Pons (tissue), 1 donor: ENCODE measurements around the gene ADD1.

Experiments used
- DNase-seq: peaks from one replicate; pipeline ENCODE4 v3.0.0-alpha.2; 2016; ENCODE audit warnings: low spot score

Gene ADD1

GRCh38 chr4:2963966-2964471 is 120.4 kb downstream of the ADD1 start:
- no peak for DNase-seq

DNA sequence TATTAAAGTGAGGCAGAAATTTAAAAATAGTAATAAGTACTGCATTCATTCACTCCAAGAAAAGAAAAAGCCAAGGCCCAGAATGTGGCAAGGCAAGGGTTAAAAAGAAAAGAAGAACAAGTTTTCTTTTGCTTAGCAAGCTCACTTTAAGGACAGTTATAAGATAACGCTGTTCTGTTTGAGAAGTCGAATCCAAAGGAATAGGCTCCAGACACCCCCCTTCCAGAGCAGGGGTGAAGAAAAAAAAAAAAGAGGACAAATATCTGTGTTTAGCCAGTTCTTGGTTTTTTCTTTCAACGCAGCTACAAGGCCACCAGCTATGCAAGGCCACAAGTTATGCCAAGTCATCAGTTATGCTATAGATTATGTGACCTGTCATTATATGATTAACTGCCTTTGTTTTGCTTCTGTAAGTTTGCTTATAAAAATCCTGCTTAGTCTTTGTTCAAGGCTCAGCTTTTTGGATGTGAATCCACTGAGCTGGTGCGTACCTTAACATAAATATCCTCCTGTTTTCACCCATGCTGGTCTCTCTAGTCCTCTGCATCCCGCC is 121.1 kb downstream of the ADD1 start:
- no peak for DNase-seq

- DNase-seq, result no peak
These were observed 121.6 kb downstream of the ADD1 start for GRCh38 chr4:2965262-2965661.

- no peak for DNase-seq
These were observed 124.7 kb downstream of the ADD1 start for GRCh38 chr4:2968381-2968780.

GRCh38 chr4:2971275-2971674 is 127.6 kb downstream of the ADD1 start:
- DNase-seq, result no peak

DNA sequence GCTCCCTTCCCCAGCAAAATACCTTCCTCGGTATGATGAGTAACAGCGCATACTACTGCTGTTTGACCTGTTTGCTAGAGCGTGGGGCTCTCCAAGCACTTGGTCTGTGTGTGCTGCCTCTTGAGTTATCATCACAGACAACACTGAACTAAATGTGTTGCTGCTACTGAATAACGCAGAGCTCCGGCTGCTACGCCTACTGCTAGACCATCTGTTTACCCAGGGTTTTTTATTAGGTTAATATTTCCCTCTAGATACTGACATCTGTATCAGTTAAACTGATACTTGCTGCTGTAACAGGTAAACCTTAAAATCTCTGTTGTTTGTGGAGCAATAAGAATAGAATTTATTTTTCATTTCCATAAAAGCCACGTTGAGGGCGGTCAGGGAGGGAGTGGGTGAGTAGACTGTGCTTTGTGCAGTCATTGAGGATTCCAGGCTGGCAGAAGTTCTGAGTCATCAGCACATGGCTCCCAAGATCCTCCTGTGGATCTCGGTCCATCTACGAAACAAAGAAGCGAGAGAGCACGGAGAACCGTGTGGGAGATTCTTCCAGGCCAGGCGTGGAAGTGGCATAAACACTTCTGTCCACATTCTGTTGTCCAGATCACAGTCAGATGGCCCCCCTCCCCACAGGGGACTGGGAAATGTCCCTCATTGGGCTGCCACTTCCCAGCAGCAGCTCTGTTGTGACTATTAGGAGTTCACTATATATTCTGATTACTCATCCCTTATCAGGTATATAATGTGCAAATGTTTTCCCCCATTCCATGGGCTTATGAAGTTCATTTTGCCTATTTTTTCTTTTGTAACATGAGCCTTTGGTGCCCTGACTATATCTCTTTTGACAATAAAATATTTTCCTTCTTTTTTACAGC is 133.8 kb downstream of the ADD1 start:
- DNase-seq, result peak; percentile 47
